Uterine smooth muscle cell (primary cell): ENCODE measurements around the gene PAQR7. TPM values are rescaled to one million over a fixed set of nuclear protein-coding genes. Genes with fewer than 3 reads are reported as not detected.

Experiments
- total RNA-seq: library from RNA; depleted of rRNA; stranded (reverse); fragments of >200 nt; gene quantifications from 2 replicates; pipeline ENCODE4 v1.2.3, GENCODE V29; 2014

PAQR7 gene
- 8.0 and 9.6 TPM in 2 replicates for total RNA-seq

GRCh38 chr1:25875154-25875855 lies at the start of gene PAQR7:
Gene PAQR7, minus strand, starts transcription at chr1:25875708. Its CDS starts 11,869 bp downstream, at chr1:25863839.

GRCh38 chr1:25905680-25906643 lies 30.5 kb upstream of the PAQR7 start, which contains the start of gene STMN1:
Gene STMN1, minus strand, starts transcription at chr1:25906419. Its CDS starts 1,743 bp downstream, at chr1:25904676.

GRCh38 chr1:25858906-25859789 lies 16.4 kb downstream of the PAQR7 start, which contains the start of gene AUNIP:
Gene AUNIP, minus strand, starts transcription at chr1:25859457. Its CDS starts 100 bp downstream, at chr1:25859357.

GRCh38 chr1:25819491-25820246 lies 55.8 kb downstream of the PAQR7 start, which contains the start of gene MTFR1L:
Gene MTFR1L, plus strand, starts transcription at chr1:25819954. Its CDS starts 3,151 bp downstream, at chr1:25823105.

Other genes starting within 250 kb of the PAQR7 start
- 14.3 and 22.9 TPM in 2 replicates for gene SELENON, start 75.5 kb downstream of the PAQR7 start, total RNA-seq
- 32.1 and 34.2 TPM in 2 replicates for gene MTFR1L, start 55.8 kb downstream of the PAQR7 start, total RNA-seq
- 1.7 and 5.6 TPM in 2 replicates for gene AUNIP, start 16.3 kb downstream of the PAQR7 start, total RNA-seq
- 72.4 and 192 TPM in 2 replicates for gene STMN1, start 30.7 kb upstream of the PAQR7 start, total RNA-seq
- gene PAFAH2, start 122.4 kb upstream of the PAQR7 start, total RNA-seq, result 7.7 and 9.4 TPM in 2 replicates
- gene EXTL1, start 146.1 kb upstream of the PAQR7 start, total RNA-seq, result 0.44 and 0.75 TPM in 2 replicates
- not detected in 2 replicates for gene SLC30A2, start 170.4 kb upstream of the PAQR7 start, total RNA-seq
- 0.11 and 0.25 TPM in 2 replicates for gene TRIM63, start 191.9 kb upstream of the PAQR7 start, total RNA-seq
- 6.9 and 8.4 TPM in 2 replicates for gene PDIK1L, start 236.1 kb upstream of the PAQR7 start, total RNA-seq